C1 segment of cervical spinal cord (tissue), 14 donors: ENCODE data around the gene PDE6D.
A peak's percentile ranks its signal among the peaks of the same experiment; 100 is the strongest.

ENCODE experiments used
- DNase-seq, 14 donors: peaks; one replicate each; lab custom pipeline; 2025; lab: John Stamatoyannopoulos, UW

The PDE6D gene

DNA sequence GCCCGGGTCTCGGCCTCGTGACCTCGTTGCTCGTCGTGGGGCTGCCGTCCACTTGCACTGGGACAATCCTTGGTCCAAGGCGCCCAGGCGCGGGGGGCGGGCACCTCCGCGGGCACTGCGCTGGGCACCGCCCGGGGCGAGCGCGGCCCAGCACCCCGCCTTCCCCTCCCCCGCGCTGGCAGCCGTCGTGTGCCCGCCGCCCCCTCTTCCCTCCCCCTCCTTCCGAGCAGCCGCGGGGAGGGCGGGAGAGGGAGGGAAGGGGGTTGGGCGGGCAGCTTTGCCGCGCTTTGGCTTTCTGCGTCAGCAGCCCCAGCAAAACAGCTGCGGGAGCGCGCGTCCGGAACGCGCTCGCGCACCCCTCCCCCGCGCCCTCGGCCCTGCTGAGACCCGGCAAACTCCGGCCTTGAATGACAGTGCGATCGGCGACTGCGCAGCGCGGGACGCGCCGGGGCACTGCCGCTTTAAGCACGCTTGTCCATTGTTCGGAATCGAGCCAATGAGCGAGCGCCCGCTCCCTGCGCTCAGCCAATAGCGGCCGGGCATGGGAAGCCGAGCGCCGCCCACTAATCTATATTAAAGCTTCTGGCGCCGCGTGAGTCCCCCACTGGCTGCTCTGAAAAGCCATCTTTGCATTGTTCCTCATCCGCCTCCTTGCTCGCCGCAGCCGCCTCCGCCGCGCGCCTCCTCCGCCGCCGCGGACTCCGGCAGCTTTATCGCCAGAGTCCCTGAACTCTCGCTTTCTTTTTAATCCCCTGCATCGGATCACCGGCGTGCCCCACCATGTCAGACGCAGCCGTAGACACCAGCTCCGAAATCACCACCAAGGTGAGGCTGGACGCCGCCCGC lies 72.9 kb downstream of the PDE6D start, which contains the start of gene PTMA:
PTMA (plus strand) TSS at position 599 of the 846 bp plus-strand sequence; CDS start at position 781, 182 bp downstream.
- peak; percentile 97 to 100 (median 99) for DNase-seq

DNA sequence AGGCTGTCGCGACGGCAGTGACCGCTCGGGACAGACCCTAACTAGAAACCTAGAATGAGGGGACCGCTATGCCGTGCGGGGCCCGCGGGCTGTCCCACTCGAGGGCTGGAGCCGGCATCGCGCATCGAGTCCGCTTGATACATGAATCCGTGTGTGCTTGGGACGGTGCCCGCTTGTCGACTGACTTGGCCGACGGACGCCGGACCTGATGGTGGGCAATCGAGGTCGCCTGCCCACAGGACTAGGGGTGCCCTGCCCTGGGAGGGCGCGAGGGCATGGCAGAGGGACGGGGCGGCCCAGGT lies 73.5 kb downstream of the PDE6D start:
- peak in 3 of 14 donors; percentile 79 to 91 (median 90) for DNase-seq

DNA sequence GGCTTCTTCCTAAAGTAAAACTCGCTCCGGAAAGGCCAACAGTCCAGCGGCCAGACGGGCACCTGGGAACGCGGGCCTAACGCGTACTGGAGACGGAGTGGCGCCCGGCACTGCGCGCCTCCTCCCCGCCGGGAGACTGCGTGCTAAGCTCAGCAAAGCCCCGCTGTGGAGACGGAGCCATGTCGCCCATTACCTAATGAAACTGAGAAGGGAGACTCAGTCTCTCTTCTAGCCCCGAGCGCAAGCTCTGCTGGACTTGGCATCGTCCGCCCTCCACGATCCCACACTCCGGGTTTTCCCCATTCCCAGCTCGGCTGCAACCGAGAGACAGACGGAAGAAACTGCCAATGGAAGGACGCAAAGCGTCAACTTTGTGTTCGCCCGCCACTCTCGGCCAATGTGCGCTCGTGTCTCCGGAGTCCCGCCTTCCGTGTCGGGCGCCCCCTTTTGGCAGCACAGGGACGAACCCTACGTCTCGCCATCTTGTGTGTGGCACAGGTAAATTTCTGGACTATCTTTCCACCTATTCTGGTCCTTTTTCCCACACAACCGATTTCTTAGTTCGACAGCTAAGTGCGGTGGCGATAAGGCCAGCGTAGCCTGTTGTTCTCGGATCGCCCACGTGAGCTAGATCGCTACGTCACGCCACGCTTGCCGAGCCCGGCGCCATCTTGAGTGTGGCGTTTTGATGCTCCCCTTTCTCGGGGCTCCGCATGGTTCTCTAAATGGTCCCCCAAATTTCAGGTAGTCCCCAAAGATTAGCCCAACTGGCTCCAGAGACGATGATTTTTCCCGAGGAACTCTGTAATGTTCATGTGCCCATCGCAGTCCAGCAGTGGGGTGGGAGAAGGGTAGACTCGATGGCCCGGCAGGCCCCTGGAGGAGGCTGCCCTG lies 74.1 kb downstream of the PDE6D start:
- peak; percentile 80 to 98 (median 95) for DNase-seq

DNA sequence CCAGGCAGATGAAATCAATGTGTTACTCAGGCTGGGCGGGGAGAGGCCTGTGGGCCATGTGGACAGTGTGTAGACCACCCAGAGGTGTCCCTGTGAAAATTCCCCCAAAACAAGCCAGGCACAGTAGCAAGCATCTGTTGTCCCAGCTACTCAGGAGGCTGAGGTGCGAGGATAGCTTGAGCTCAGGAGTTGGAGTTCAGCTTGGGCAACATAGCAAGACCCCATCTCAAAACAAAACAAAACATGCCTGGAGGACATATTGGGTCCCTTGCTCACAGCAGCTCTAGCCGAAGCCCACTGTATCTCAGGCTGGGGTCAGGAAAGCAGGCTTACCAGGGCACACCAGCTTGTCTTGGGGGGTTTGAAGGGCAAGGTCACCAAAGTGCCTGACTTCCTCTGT lies 77.1 kb downstream of the PDE6D start:
- DNase-seq: no peak

DNA sequence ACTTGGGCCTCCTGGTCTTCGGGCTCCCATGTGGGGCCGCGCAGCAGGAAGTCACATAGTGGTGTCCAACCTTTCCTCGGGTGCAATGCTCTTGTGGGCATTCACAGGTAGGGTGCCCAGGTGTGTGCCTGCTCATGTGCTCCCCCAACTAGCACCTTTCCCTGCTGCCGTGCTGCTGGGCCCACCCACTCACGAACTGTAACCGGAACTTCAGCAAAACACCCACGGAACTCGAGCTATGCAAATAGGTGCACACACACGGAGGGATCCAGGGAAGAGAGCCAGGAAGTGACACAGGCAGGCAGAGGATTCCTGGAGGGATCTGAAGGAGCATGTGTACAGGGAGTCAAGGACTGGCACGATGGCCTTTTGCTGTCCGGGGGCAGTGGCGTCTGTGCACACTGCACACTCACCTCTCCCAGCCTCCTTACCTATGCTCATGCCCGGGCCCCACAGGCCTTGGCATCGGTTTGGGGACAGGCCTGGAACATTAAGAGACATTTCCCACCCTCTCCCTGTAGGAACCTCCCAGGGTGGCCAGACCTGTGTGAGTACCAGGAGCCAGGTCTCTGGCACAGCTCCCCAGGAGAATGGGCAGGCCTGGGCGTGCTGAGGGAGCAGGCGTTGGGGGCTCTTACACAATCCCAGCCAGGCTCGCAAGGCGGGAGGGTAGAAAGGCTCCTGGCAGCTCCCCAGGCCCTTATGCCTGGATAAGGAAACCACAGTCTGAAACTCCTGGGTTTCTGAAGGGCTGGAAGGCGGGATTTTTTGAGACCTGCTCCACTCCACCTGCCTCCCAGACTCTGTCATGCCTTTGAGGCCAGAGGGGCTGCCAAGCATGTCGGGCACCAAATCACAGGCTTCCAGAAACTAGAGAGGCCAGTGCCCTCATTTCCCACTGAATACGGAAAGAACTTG lies 79.4 kb downstream of the PDE6D start:
- peak in 3 of 14 donors; percentile 16 to 44 (median 17) for DNase-seq

DNA sequence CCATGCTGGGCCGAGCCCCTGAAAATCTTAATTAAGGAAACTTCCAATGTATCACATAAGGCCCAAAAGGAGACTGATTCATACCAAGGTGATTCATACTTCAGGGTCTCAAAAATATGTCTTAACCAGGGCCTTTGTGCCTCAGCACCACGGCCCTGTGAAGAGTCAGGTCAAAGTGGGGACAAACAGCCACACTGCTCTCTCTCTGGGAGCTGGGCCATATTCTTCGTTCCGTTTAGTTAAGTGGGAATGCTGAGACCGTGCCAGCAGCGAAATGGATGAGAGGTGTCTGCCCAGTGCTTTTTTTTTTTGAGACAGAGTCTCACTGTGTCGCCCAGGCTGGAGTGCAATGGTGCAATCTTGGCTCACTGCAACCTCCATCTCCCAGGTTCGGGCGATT lies 82.1 kb downstream of the PDE6D start:
- DNase-seq: peak in 3 of 14 donors; percentile 23 to 64 (median 25)

DNA sequence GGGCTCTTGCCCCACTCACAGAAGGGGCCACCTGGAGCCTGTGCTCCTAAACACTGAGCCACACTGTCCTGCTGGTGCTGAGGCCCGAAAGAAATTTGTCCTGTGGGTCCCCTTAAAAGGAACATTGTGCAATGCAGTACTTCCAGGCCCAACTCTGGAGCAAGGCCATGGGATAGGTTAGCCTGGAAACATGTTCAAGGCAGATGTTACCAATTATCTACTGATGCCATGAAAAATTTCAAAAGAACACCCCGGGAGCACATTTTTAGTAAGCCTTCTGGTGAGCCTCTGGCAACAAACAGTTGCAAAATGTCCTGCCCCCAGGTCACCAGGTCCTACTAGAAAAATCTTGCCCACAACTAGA lies 85.1 kb downstream of the PDE6D start:
- DNase-seq: no peak

DNA sequence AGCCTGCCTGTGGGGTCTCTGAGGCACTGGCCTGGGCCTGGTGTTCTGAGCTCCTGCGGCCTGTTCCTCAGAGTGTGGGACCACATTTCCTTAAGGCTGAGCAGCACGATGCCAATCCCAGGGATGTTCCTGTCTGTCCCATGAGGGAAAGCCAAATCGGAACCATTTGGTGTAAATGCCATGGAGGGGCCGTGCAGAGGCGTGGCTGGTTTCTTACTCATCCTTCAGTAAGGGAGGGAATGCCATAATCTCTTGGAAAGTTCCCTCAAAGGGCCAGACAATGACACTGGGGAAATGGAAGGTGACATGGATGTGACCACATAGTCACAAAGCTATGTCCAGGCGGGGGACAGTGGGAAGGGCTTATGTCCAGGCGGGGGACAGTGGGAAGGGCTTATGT lies 87.1 kb downstream of the PDE6D start:
- no peak for DNase-seq

- no peak for DNase-seq
Measured at GRCh38 chr2:231692847-231693246, 88.2 kb downstream of the PDE6D start.

- no peak for DNase-seq
Measured at GRCh38 chr2:231691251-231691772, 89.8 kb downstream of the PDE6D start.

- DNase-seq: no peak
Measured at GRCh38 chr2:231689124-231689893, 91.8 kb downstream of the PDE6D start.

GRCh38 chr2:231688719-231689118 lies 92.4 kb downstream of the PDE6D start:
- peak in 7 of 14 donors; percentile 28 to 70 (median 45) for DNase-seq

GRCh38 chr2:231687961-231688360 lies 93.1 kb downstream of the PDE6D start:
- no peak for DNase-seq

DNA sequence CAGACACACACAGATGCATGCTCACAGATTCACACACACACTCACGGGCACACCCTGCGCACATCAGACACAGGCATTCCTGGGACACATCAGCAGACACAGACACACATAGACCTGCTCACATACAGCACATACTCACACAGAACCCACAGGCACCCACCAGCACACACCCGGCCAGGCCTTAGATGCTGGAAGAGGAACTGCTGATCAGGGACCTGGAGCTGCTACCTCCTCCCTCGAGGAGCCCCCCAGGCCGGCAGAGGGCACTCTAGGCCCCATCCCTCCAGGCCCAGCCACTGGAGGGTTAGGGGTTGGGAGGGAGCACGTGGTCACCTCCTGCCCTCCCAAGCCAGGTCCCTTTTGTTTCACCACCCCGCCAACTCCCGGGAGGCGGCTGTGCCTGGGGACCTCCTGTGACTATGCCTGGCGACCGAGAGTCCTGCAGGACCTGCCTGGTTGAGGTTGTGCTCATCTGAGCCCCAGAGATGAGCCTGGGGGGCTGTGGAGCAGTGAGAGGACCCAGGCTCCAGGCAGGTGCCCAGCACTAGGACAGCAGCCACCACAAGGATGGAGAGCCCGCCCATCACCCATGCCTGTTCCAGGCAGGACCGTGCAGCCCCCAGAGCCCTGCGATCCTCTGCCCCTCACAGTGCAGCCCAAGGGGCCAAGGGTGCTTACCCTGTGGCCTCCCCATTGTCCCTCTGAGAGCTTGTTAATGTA lies 93.8 kb downstream of the PDE6D start:
- peak in 12 of 14 donors; percentile 40 to 85 (median 74) for DNase-seq

GRCh38 chr2:231686192-231687100 lies 94.6 kb downstream of the PDE6D start:
- DNase-seq: peak in 2 of 14 donors; percentile 32 to 58

GRCh38 chr2:231685349-231686191 lies 95.5 kb downstream of the PDE6D start:
- DNase-seq: peak in 12 of 14 donors; percentile 42 to 94 (median 80)
